ENCODE measurements around the gene SHISA9.

- TF ChIP-seq CTCF (IDR thresholded peaks at IDR 0.05) (no peak), POLR2A (IDR thresholded peaks at IDR 0.05; ENCODE audit: low read depth) (no peak)
Measured at GRCh38 chr16:13063457-13063856, 162.1 kb downstream of the SHISA9 start.

Measured in esophagus muscularis mucosa (tissue), 3 donors.